Uterus (tissue), 4 donors: ENCODE results near the gene PODXL. TPM values are rescaled to one million over a fixed set of nuclear protein-coding genes. Genes with fewer than 3 reads are reported as not detected.

Experiments used
- DNase-seq, 2 donors: peaks; one replicate each; pipeline ENCODE4 v3.0.0-alpha.2; 2019 to 2020
- H3K27ac ChIP-seq, 2 donors: fragments of 200-600 bp; sonication (generic); 1 replicate in 1 of 2; 2 replicates in 1 of 2; pipeline ENCODE4 v1.5.1; 2016 to 2018
- H3K27me3 ChIP-seq, 2 donors: fragments of 200-600 bp; sonication (generic); one replicate each; pipeline ENCODE4 v1.5.1; 2018 to 2019; ENCODE audit warnings: control low read depth in 1 of 2
- H3K36me3 ChIP-seq, 2 donors: fragments of 200-600 bp; sonication (generic); one replicate each; pipeline ENCODE4 v1.5.1; 2019; ENCODE audit warnings: control low read depth in 1 of 2
- H3K4me1 ChIP-seq, 2 donors: fragments of 200-600 bp; sonication (generic); one replicate each; pipeline ENCODE4 v1.5.1; 2018 to 2019; ENCODE audit warnings: control low read depth in 1 of 2
- H3K4me3 ChIP-seq, 2 donors: fragments of 200-600 bp; sonication (generic); 1 replicate in 1 of 2; 2 replicates in 1 of 2; pipeline ENCODE4 v1.5.1; 2018 to 2019; ENCODE audit warnings: mild to moderate bottlenecking in 1 of 2
- H3K9me3 ChIP-seq, 2 donors: fragments of 200-600 bp; sonication (generic); one replicate each; pipeline ENCODE4 v1.5.1; 2019; ENCODE audit warnings: control low read depth in 1 of 2
- POLR2A ChIP-seq, 2 donors: fragments of 450-650 bp; IDR thresholded peaks; one replicate each; pipeline ENCODE4 v1.6.1; 2016; ENCODE audit warnings: antibody characterized with exemption in 2 of 2, mild to moderate bottlenecking in 1 of 2, moderate library complexity in 1 of 2
- intact Hi-C: fragments of 100-400 bp; cut with DNase I; formaldehyde crosslinking; loops from one replicate; pipeline ENCODE4 v1.15.1; 2023; ENCODE audit warnings: low total_unique reads
- total RNA-seq, 4 donors: library from RNA; depleted of rRNA in 3 of 4; stranded (reverse); fragments of >200 nt in 3 of 4; gene quantifications; one replicate each; pipeline versions ENCODE4 v1.1.0 to v1.2.4, GENCODE V29; 2014 to 2023
- TF ChIP-seq, protein P1 (sequence below), 4 experiments: fragments of 200-600 bp in 2 of 4; fragments of 450-650 bp in 2 of 4; sonication (generic) in 2 of 4; IDR thresholded peaks; one replicate each; pipeline ENCODE4 v1.5.1; 2016 to 2019; ENCODE audit warnings: antibody characterized with exemption in 4 of 4, mild to moderate bottlenecking in 2 of 4, moderate library complexity in 1 of 4
- donor health status: DM: yes; HTN: yes; CAD: no.

Gene PODXL
- total RNA-seq, 4 donors from 2014 or later = 33.6 to 135 (median 36.1) TPM

DNA sequence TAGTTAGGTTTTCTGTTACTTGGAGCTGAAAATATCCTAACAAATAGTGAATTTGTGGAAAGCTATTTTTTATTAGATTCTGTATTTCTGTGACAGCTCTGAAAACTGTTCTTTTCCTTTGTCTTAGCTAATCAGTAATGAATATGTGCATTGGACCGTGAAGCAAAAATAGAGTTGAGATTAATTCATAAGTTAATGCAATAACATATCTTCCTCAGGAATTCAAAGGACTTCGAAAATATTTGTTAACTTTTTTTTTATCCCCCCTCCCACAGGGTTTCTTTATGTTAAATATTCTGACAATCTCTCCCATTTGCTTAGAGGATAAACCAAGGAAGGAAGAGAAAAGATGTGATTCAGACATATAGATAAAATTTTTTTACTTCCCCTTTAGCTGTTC is 101.4 kb downstream of the PODXL start:
- Histone ChIP-seq H3K4me3 (no peak overlapping the region), H3K27me3 (no peaks in the 10 kb centered on the region), H3K36me3 (no peaks in the 10 kb centered on the region), H3K4me1 (no peaks in the 10 kb centered on the region), H3K27ac (no peak overlapping the region), H3K9me3 (no peaks in the 10 kb centered on the region)
- intact Hi-C loops = no loop called here
- no peak for DNase-seq
- TF ChIP-seq, protein P1, sequence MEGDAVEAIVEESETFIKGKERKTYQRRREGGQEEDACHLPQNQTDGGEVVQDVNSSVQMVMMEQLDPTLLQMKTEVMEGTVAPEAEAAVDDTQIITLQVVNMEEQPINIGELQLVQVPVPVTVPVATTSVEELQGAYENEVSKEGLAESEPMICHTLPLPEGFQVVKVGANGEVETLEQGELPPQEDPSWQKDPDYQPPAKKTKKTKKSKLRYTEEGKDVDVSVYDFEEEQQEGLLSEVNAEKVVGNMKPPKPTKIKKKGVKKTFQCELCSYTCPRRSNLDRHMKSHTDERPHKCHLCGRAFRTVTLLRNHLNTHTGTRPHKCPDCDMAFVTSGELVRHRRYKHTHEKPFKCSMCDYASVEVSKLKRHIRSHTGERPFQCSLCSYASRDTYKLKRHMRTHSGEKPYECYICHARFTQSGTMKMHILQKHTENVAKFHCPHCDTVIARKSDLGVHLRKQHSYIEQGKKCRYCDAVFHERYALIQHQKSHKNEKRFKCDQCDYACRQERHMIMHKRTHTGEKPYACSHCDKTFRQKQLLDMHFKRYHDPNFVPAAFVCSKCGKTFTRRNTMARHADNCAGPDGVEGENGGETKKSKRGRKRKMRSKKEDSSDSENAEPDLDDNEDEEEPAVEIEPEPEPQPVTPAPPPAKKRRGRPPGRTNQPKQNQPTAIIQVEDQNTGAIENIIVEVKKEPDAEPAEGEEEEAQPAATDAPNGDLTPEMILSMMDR (IDR thresholded peaks at IDR 0.05) = no peak
- TF ChIP-seq POLR2A (IDR thresholded peaks at IDR 0.05) = no peak

DNA sequence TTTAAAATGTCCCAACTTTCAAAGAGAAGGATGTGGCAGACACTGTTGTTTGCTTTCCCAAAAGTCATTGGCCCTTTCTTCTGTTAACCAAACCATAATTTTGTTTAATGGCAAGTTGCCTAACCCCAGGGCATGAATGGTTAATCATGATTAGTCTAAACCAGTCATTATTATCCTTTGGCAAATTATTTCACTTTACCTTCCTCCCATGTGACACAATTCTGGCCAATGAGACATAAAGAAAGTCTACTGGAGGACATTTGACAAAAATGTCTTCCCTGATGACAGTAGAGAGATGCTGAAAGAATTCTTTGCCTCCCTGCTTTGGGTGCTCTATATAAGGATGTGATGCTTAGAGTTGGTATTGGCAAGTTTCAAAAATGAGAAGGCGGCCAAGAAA is 101.9 kb downstream of the PODXL start:
- Histone ChIP-seq H3K4me1 (no peaks in the 10 kb centered on the region), H3K4me3 (no peak overlapping the region), H3K9me3 (no peaks in the 10 kb centered on the region), H3K27me3 (no peaks in the 10 kb centered on the region), H3K27ac (no peak overlapping the region), H3K36me3 (no peaks in the 10 kb centered on the region)
- intact Hi-C loops = no loop called here
- no peak for DNase-seq
- TF ChIP-seq POLR2A (IDR thresholded peaks at IDR 0.05) = no peak
- TF ChIP-seq, protein P1 (IDR thresholded peaks at IDR 0.05) = no peak

Other genes with a start within 250 kb of the PODXL start
- 100 to 1,000 TPM in 3 of 4 donors, 10 to 100 TPM in 1; 52.9 to 311 (median 128) TPM for gene MKLN1, start 228.8 kb downstream of the PODXL start, total RNA-seq